H1 (cell line): ENCODE results near the gene GRSF1. TPM values are rescaled to one million over a fixed set of nuclear protein-coding genes. Genes with fewer than 3 reads are reported as not detected.

Experiments
- CEBPB ChIP-seq: IDR thresholded peaks from 2 replicates; pipeline ENCODE4 v1.6.1; 2012; ENCODE audit warnings: low read depth, low read length
- CTCF ChIP-seq, 3 experiments: IDR thresholded peaks; 1 replicate in 2 of 3; 2 replicates in 1 of 3; pipeline versions ENCODE4 v1.5.1 to v1.6.1; 2011; ENCODE audit warnings: low read length in 3 of 3, mild to moderate bottlenecking in 3 of 3, inconsistent platforms in 2 of 3, low read depth in 1 of 3, moderate library complexity in 1 of 3; ENCODE audit not compliant: insufficient read depth in 1 of 3; ENCODE audit errors: control extremely low read depth in 1 of 3
- POLR2A ChIP-seq, 2 experiments: IDR thresholded peaks; 1 replicate in 1 of 2; 2 replicates in 1 of 2; pipeline ENCODE4 v1.6.1; 2011; ENCODE audit warnings: low read depth in 2 of 2, low read length in 2 of 2, mild to moderate bottlenecking in 2 of 2; ENCODE audit errors: control extremely low read depth in 1 of 2
- SIN3A ChIP-seq, 2 experiments: IDR thresholded peaks in 1 of 2; conservative IDR thresholded peaks in 1 of 2; 2 replicates each; pipeline ENCODE4 v1.6.1; 2011 to 2012; ENCODE audit warnings: low read length in 2 of 2, improper control_type of control experiment in 1 of 2, low read depth in 1 of 2, mild to moderate bottlenecking in 1 of 2
- SIRT6 ChIP-seq: IDR thresholded peaks from one replicate; pipeline ENCODE4 v1.7.1; 2012; ENCODE audit warnings: low read length, inconsistent platforms
- SP4 ChIP-seq: IDR thresholded peaks from 2 replicates; pipeline ENCODE4 v1.6.1; 2012; ENCODE audit warnings: low read length, inconsistent platforms
- SRF ChIP-seq: IDR thresholded peaks from 2 replicates; pipeline ENCODE4 v1.6.1; 2011; ENCODE audit warnings: mild to moderate bottlenecking, low read depth, low read length, moderate library complexity
- polyA plus RNA-seq, 7 experiments: library from polyadenylated mRNA; depleted of rRNA in 3 of 7; stranded (reverse) in 5 of 7; unstranded in 2 of 7; fragments of >200 nt in 5 of 7; fragments of 200-250 nt in 2 of 7; gene quantifications; 1 replicate in 5 of 7; 2 replicates in 1 of 7; 4 replicates in 1 of 7; pipeline versions ENCODE4 v1.2.1 to v1.2.3, GENCODE V29; 2011 to 2013; ENCODE audit warnings: missing spikeins in 2 of 7, mixed read lengths in 2 of 7
- total RNA-seq: library from RNA; stranded (reverse); fragmentation: NEBNext Ultra II Directional; extraction: Animal tissue kit (Norgen Biotek cat#: 25700); gene quantifications from 2 replicates; pipeline ENCODE4 v1.2.1, GENCODE V29; 2021
- TF ChIP-seq, protein P1 (sequence below): fragments of 300-600 bp; sonication (generic); IDR thresholded peaks from 2 replicates; pipeline ENCODE4 v1.7.1; 2012; ENCODE audit warnings: low read length, moderate library complexity, mild to moderate bottlenecking, inconsistent platforms; ENCODE audit not compliant: insufficient replicate concordance
- TF ChIP-seq, protein P2 (sequence below): IDR thresholded peaks from 2 replicates; pipeline ENCODE4 v1.6.1; 2012; ENCODE audit warnings: inconsistent platforms

GRSF1 gene
- total and polyA plus RNA-seq, 2 of the 8 experiments (the other 6 are each of a cell fraction or from before 2014, with no cell fraction given): 44.3 to 112 TPM

DNA sequence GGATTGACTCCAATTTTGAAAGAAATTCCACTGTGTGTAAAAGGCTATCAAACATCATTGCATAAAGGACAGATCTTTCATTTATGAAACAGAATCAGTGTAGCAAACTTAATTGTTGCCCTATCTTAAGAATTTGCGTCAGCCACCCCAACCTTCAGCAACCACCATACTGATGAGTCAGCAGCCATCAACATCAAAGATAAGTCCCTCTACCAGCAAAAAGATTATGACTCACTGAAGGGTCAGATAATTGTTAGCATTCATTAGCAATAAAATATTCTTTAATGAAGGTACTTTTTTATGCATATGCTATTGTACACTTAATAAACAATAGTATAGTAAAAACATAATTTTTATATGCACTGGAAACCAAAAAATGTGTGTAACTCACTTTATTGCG, 15.8 kb upstream of the GRSF1 start (continued):
- TF ChIP-seq, protein P1, sequence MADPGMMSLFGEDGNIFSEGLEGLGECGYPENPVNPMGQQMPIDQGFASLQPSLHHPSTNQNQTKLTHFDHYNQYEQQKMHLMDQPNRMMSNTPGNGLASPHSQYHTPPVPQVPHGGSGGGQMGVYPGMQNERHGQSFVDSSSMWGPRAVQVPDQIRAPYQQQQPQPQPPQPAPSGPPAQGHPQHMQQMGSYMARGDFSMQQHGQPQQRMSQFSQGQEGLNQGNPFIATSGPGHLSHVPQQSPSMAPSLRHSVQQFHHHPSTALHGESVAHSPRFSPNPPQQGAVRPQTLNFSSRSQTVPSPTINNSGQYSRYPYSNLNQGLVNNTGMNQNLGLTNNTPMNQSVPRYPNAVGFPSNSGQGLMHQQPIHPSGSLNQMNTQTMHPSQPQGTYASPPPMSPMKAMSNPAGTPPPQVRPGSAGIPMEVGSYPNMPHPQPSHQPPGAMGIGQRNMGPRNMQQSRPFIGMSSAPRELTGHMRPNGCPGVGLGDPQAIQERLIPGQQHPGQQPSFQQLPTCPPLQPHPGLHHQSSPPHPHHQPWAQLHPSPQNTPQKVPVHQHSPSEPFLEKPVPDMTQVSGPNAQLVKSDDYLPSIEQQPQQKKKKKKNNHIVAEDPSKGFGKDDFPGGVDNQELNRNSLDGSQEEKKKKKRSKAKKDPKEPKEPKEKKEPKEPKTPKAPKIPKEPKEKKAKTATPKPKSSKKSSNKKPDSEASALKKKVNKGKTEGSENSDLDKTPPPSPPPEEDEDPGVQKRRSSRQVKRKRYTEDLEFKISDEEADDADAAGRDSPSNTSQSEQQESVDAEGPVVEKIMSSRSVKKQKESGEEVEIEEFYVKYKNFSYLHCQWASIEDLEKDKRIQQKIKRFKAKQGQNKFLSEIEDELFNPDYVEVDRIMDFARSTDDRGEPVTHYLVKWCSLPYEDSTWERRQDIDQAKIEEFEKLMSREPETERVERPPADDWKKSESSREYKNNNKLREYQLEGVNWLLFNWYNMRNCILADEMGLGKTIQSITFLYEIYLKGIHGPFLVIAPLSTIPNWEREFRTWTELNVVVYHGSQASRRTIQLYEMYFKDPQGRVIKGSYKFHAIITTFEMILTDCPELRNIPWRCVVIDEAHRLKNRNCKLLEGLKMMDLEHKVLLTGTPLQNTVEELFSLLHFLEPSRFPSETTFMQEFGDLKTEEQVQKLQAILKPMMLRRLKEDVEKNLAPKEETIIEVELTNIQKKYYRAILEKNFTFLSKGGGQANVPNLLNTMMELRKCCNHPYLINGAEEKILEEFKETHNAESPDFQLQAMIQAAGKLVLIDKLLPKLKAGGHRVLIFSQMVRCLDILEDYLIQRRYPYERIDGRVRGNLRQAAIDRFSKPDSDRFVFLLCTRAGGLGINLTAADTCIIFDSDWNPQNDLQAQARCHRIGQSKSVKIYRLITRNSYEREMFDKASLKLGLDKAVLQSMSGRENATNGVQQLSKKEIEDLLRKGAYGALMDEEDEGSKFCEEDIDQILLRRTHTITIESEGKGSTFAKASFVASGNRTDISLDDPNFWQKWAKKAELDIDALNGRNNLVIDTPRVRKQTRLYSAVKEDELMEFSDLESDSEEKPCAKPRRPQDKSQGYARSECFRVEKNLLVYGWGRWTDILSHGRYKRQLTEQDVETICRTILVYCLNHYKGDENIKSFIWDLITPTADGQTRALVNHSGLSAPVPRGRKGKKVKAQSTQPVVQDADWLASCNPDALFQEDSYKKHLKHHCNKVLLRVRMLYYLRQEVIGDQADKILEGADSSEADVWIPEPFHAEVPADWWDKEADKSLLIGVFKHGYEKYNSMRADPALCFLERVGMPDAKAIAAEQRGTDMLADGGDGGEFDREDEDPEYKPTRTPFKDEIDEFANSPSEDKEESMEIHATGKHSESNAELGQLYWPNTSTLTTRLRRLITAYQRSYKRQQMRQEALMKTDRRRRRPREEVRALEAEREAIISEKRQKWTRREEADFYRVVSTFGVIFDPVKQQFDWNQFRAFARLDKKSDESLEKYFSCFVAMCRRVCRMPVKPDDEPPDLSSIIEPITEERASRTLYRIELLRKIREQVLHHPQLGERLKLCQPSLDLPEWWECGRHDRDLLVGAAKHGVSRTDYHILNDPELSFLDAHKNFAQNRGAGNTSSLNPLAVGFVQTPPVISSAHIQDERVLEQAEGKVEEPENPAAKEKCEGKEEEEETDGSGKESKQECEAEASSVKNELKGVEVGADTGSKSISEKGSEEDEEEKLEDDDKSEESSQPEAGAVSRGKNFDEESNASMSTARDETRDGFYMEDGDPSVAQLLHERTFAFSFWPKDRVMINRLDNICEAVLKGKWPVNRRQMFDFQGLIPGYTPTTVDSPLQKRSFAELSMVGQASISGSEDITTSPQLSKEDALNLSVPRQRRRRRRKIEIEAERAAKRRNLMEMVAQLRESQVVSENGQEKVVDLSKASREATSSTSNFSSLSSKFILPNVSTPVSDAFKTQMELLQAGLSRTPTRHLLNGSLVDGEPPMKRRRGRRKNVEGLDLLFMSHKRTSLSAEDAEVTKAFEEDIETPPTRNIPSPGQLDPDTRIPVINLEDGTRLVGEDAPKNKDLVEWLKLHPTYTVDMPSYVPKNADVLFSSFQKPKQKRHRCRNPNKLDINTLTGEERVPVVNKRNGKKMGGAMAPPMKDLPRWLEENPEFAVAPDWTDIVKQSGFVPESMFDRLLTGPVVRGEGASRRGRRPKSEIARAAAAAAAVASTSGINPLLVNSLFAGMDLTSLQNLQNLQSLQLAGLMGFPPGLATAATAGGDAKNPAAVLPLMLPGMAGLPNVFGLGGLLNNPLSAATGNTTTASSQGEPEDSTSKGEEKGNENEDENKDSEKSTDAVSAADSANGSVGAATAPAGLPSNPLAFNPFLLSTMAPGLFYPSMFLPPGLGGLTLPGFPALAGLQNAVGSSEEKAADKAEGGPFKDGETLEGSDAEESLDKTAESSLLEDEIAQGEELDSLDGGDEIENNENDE: no peak
- TF ChIP-seq CTCF (IDR thresholded peaks at IDR 0.05; ENCODE audit: control extremely low read depth in 1 of 3, insufficient read depth in 1 of 3, low read depth in 1 of 3, low read length in 3 of 3) (no peak), CEBPB (no peak), SRF (no peak), POLR2A (IDR thresholded peaks at IDR 0.05; ENCODE audit: control extremely low read depth in 1 of 2, low read depth in 2 of 2, low read length in 2 of 2) (no peak), SIRT6 (no peak), SIN3A (conservative IDR thresholded peaks at IDR 0.05 in 1 of 2, IDR thresholded peaks at IDR 0.05 in 1 of 2; ENCODE audit: low read depth in 1 of 2, low read length in 2 of 2) (no peak), SP4 (no peak)
- TF ChIP-seq, protein P2, sequence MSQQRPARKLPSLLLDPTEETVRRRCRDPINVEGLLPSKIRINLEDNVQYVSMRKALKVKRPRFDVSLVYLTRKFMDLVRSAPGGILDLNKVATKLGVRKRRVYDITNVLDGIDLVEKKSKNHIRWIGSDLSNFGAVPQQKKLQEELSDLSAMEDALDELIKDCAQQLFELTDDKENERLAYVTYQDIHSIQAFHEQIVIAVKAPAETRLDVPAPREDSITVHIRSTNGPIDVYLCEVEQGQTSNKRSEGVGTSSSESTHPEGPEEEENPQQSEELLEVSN: no peak
